CMK (cell line): ENCODE results near the gene NAIF1.
"Not testable (repeated sequence)": the region's sequence is repeated elsewhere in the genome, so short reads cannot be mapped to it uniquely, and the experiment has no call there.

Source experiments
- DNase-seq: peaks from one replicate; pipeline ENCODE4 v3.0.0-alpha.2; 2010; ENCODE audit warnings: low read depth

The NAIF1 gene

DNA sequence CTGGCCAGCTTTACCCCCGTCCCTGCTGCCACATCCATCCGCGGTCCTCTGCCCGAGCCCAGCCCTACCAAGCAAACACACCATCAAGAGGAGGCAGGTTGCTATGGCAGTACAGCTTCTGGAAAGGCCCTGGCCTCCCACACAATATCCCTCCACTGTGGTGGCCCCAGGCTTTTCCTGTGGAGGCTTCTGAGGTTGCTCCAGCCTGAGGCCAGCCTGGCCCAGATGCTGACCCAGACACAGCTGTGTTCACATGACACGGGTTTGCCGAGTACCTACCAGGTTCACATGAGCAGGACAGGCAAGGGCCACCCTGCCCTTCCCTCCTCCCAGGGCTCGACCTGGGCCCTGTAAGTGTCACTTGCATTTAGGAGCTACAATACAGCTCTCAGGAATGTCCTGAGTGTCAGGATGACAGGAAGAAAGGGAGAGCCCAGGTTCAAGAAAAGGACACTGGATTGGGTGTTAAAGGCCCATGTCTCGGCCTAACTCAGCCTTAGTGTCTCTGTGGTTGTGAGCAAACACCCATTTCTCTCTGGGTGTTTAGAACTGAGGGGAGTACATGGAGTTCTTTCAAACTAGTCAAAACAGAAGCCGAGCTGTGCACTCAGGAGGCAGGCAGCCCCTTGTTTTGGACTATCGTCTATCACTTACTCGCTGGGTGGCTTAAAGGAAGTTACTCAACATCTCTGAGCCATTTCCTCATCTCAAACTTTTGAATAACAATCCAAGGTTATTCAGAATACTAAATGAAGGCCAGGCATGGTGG is 40.2 kb downstream of the NAIF1 start:
- DNase-seq = no peak

DNA sequence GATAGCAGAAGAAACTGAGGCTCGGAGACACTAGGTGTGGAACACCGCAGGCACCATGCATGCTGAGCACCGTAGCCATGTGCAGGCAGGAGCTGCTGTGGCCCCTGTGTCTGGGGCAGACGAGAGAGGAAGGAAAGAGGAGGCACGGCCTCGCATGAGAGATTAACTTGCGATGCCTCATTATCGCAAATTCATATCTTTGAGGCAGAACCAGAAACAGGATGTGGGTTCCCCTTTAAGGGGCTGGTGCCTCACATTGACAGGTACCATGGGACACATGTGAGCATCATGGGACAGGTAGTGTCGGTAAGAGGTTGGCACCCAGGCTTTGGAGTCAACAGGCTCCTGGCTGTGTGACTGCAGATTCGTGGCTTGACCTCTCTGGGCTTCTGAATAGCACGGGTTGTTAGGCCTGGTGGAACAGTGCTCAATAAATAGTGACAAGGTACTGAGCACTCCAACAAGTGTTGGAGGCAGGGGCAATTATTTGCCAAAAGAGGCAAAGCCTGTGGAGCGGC is 40.8 kb downstream of the NAIF1 start:
- peak; percentile 72 for DNase-seq

DNA sequence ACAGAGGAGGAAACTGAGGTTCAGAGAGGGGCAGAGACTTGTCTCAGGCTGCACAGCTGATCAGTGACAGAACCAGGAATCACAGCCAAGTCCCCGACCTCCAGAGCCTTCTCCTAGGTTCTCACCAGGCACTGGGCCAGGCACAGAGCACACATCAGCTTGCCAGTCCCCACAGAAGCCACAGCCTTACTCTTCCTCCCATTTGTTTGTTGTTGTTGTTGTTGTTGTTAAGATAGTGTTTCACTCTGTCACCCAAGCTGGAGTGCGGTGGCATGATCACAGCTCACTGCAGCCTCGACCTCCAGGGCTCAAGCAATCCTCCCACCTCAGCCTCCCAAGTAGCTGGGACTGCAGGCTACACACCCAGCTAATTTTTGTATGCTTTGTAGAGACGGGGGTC is 41.4 kb downstream of the NAIF1 start:
- no peak for DNase-seq

DNA sequence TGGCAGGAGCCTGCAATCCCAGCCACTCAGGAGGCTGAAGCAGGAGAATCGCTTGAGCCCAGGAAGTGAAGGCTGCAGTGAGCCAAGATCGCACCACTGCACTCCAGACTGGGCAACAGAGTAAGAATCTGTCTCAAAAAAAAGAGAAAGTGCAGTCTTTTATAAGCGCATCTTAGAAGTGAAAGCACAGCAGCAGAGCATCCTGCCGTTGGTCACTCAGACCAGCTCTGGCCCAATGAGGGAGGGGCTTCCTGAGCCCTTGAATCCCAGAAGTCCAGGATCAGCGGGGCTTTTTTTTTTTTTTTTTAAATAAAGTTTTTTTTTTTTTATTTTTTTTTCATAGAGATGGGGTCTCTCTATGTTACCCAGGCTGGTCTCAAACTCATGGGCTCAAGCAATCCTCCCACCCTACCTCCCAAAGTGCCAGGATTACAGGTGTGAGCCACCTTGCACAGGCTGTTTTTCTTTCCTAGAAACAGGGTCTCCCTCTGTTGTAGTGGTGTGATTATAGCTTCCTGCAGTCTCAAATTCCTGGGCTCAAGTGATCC is 42.3 kb downstream of the NAIF1 start:
- no peak for DNase-seq

DNA sequence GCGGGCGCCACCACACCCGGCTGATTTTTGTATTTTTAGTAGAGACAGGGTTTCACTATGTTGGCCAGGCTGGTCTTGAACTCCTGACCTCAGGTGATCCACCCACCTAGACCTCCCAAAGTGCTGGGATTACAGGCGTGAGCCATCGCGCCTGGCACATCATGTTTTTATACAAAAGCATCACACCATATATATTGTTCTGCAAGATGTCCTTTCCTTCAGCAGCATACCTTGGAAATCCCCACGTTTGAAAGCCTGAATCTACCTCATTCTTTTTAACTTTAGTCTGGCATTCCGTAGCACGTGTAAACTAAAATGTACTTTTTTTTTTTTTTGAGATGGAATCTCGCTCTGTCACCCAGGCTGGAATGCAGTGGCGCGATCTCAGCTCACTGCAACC is 43.4 kb downstream of the NAIF1 start:
- DNase-seq = not testable (repeated sequence)

DNA sequence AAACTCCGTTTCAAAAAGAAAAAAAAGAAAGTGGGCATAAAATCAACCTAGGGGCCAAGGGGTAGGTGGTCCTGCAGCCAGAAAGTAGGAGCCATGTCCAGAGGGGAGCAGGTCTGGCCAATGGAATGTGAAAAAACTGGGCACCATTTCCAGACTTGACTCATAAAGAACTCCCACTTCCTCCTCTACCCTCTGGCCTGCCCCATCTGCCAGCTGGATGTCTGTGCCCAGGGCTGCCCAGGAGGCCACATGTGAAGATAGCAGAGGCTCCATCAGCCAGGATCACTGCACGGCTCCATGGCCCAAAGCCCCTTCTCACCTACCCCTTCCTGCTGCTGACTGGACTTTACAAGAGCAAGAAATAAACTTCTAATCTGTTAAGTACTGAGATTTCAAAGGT is 44.2 kb downstream of the NAIF1 start:
- no peak for DNase-seq

DNA sequence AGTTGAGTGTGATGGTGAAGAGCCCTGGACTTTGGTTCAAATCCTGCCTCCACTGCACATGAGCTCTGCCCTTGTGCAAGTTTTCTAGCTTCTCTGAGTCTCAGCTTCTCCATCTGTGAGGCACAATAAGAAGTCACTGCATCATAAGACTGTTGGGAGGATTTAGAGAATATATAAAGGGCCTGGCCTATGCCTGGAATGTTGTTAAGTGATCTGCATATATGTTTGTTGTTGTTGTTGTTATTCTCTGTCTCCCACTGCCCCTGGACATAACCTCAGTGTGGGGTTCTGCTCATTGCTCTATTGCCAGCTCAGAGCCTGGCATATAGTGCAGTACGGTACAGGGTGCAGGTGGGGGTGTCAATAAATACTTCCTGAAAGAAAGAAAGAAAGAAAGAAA is 46.0 kb downstream of the NAIF1 start:
- DNase-seq = no peak

DNA sequence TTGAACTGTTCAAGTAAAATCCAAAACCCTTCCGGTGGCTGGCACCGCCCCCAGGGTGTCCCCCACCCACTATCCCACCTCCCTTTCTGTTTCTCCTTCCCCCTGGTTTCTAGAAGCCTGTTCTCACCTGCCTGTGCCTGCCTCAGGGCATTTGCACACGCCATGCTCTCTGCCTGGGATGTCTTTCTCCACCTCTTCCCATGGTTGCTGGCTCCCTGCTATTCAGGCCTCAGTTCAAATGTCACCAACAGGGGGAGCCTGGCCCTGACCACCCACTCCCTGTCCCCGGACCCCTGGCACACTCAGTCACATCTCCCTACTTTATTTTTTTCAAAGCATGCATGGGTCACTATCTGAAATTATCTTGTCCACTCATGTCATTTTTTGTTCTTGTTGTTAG is 46.4 kb downstream of the NAIF1 start:
- no peak for DNase-seq

DNA sequence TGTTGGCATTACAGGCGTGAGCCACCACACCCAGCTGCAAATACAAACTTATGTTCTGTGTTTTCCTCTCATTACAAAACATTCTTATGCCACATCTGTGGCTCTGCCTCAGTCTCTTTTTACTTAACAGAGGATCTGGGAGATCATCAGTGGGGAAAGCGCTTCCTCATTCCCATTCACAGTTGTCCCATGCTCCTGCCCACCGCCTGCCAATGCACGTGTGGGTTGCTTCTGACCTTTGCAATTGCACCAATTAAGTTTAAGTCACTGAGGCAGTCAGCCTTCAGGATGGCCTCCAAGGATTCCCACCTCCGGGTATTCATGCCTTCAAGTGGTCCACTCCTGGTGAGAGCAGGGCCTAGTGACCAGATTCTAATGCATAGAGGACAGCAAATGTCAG is 51.4 kb downstream of the NAIF1 start:
- DNase-seq = no peak
